Measurements from ENCODE around the gene IL18R1.

- no peak for TF ChIP-seq CTCF (conservative IDR thresholded peaks at IDR 0.05)
- no peak for TF ChIP-seq ZFX (IDR thresholded peaks at IDR 0.05)
Observed at GRCh38 chr2:102401865-102402264, 46.3 kb downstream of the IL18R1 start.
